Gastroesophageal sphincter (tissue), 3 donors: ENCODE results near the gene KCNE2.
"Not testable (repeated sequence)": the region's sequence is repeated elsewhere in the genome, so short reads cannot be mapped to it uniquely, and the experiment has no call there.

ENCODE experiments used
- EP300 ChIP-seq: sonication (generic); formaldehyde crosslinking; IDR thresholded peaks from one replicate; pipeline ENCODE4 v1.6.1; 2017; ENCODE audit warnings: antibody characterized with exemption, mild to moderate bottlenecking
- POLR2A ChIP-seq, 2 donors: fragments of 450-650 bp; IDR thresholded peaks; one replicate each; pipeline ENCODE4 v1.6.1; 2017; ENCODE audit warnings: antibody characterized with exemption in 2 of 2, mild to moderate bottlenecking in 2 of 2, moderate library complexity in 1 of 2
- POLR2AphosphoS5 ChIP-seq: sonication (generic); formaldehyde crosslinking; IDR thresholded peaks from one replicate; pipeline ENCODE4 v1.6.1; 2017; ENCODE audit warnings: antibody characterized with exemption
- TF ChIP-seq, protein P1 (sequence below), 4 experiments: fragments of 200-600 bp in 2 of 4; fragments of 450-650 bp in 2 of 4; sonication (generic) in 1 of 4; IDR thresholded peaks; one replicate each; pipeline ENCODE4 v1.5.1; 2017 to 2019; ENCODE audit warnings: antibody characterized with exemption in 4 of 4, mild to moderate bottlenecking in 2 of 4, moderate library complexity in 2 of 4

GRCh38 chr21:34417448-34418077 lies 53.8 kb downstream of the KCNE2 start:
- TF ChIP-seq, protein P1, sequence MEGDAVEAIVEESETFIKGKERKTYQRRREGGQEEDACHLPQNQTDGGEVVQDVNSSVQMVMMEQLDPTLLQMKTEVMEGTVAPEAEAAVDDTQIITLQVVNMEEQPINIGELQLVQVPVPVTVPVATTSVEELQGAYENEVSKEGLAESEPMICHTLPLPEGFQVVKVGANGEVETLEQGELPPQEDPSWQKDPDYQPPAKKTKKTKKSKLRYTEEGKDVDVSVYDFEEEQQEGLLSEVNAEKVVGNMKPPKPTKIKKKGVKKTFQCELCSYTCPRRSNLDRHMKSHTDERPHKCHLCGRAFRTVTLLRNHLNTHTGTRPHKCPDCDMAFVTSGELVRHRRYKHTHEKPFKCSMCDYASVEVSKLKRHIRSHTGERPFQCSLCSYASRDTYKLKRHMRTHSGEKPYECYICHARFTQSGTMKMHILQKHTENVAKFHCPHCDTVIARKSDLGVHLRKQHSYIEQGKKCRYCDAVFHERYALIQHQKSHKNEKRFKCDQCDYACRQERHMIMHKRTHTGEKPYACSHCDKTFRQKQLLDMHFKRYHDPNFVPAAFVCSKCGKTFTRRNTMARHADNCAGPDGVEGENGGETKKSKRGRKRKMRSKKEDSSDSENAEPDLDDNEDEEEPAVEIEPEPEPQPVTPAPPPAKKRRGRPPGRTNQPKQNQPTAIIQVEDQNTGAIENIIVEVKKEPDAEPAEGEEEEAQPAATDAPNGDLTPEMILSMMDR (IDR thresholded peaks at IDR 0.05), result not testable (repeated sequence)
- not testable (repeated sequence) for TF ChIP-seq POLR2AphosphoS5; POLR2A (IDR thresholded peaks at IDR 0.05); EP300
